Measurements from ENCODE around the gene TOP2B.
A peak's percentile ranks its signal among the peaks of the same experiment; 100 is the strongest.

The TOP2B gene

GRCh38 chr3:25664812-25665314 lies at the start of gene TOP2B:
TSS of gene TOP2B (minus strand) at chr3:25664907. CDS start at chr3:25664297, 610 bp downstream.
- peak; percentile 94 for DNase-seq (ENCODE audit: low spot score)

- no peak for DNase-seq (ENCODE audit: low spot score)
Measured at GRCh38 chr3:25713341-25713985, 48.8 kb upstream of the TOP2B start.

- DNase-seq (ENCODE audit: low spot score): no peak
Measured at GRCh38 chr3:25711090-25711489, 46.4 kb upstream of the TOP2B start.

- no peak for DNase-seq (ENCODE audit: low spot score)
Measured at GRCh38 chr3:25708036-25708435, 43.3 kb upstream of the TOP2B start.

GRCh38 chr3:25707268-25707926 lies 42.7 kb upstream of the TOP2B start:
- no peak for DNase-seq (ENCODE audit: low spot score)

GRCh38 chr3:25706213-25706612 lies 41.5 kb upstream of the TOP2B start:
- DNase-seq (ENCODE audit: low spot score): no peak

- DNase-seq (ENCODE audit: low spot score): no peak
Measured at GRCh38 chr3:25697553-25697952, 32.8 kb upstream of the TOP2B start.

GRCh38 chr3:25695731-25696420 lies 31.2 kb upstream of the TOP2B start:
- DNase-seq (ENCODE audit: low spot score): no peak

GRCh38 chr3:25693238-25693637 lies 28.5 kb upstream of the TOP2B start:
- DNase-seq (ENCODE audit: low spot score): no peak

GRCh38 chr3:25692341-25692740 lies 27.6 kb upstream of the TOP2B start:
- no peak for DNase-seq (ENCODE audit: low spot score)

GRCh38 chr3:25690768-25691533 lies 26.2 kb upstream of the TOP2B start:
- no peak for DNase-seq (ENCODE audit: low spot score)

GRCh38 chr3:25689226-25689625 lies 24.5 kb upstream of the TOP2B start:
- DNase-seq (ENCODE audit: low spot score): no peak

GRCh38 chr3:25687742-25688141 lies 23.0 kb upstream of the TOP2B start:
- DNase-seq (ENCODE audit: low spot score): no peak

- no peak for DNase-seq (ENCODE audit: low spot score)
Measured at GRCh38 chr3:25686766-25687165, 22.1 kb upstream of the TOP2B start.

- no peak for DNase-seq (ENCODE audit: low spot score)
Measured at GRCh38 chr3:25683882-25684281, 19.2 kb upstream of the TOP2B start.

- no peak for DNase-seq (ENCODE audit: low spot score)
Measured at GRCh38 chr3:25683410-25683809, 18.7 kb upstream of the TOP2B start.

- DNase-seq (ENCODE audit: low spot score): no peak
Measured at GRCh38 chr3:25679642-25680302, 15.1 kb upstream of the TOP2B start.

- no peak for DNase-seq (ENCODE audit: low spot score)
Measured at GRCh38 chr3:25679166-25679565, 14.5 kb upstream of the TOP2B start.

- no peak for DNase-seq (ENCODE audit: low spot score)
Measured at GRCh38 chr3:25678581-25678980, 13.9 kb upstream of the TOP2B start.

GRCh38 chr3:25677121-25677520 lies 12.4 kb upstream of the TOP2B start:
- DNase-seq (ENCODE audit: low spot score): no peak

- DNase-seq (ENCODE audit: low spot score): no peak
Measured at GRCh38 chr3:25674670-25675069, 10.0 kb upstream of the TOP2B start.
